ENCODE measurements around the gene COL27A1. TPM values are rescaled to one million over a fixed set of nuclear protein-coding genes. Genes with fewer than 3 reads are reported as not detected.

Gene COL27A1
- total and polyA plus RNA-seq, 9 of the 15 experiments (the other 6 are each of a cell fraction or from before 2014, with no cell fraction given): 0.07 TPM; not detected in 8

DNA sequence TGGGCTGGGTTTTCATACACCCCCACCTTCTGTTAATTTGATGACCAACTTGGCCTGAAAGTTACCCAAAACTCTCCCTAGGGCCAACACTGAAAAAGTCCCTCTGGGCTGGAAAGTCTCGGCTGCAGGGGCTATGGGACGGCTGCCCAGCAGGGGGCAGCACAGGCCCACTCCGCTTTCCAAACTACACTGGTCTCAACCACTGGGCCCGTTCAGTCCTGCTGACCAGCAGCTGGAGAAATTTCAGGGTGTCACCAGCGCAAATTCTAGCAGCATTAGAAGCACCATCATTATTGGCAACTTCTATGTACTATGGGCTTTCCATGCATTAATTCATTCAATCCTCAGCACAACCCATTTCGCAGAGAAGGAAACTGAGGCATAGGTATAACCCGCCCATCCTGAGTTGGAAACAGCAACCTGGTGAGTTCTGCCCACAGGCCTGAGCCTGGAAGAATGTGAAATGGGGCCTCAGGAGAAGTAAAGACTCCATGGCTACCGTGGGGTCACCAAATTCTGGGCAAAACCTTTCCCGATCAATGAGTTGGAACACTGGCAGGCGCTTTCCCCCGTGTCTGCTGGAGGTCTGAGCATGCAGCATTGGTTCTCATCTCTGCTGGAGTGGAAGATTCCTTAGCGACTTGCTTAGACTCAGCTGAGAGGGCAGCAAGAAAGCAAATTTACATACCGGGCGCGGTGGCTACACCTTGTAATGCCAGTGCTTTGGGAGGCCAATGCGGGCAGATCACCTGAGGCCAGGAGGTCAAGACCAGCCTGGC is 184.0 kb downstream of the COL27A1 start (continued):
- TF ChIP-seq, protein P1, sequence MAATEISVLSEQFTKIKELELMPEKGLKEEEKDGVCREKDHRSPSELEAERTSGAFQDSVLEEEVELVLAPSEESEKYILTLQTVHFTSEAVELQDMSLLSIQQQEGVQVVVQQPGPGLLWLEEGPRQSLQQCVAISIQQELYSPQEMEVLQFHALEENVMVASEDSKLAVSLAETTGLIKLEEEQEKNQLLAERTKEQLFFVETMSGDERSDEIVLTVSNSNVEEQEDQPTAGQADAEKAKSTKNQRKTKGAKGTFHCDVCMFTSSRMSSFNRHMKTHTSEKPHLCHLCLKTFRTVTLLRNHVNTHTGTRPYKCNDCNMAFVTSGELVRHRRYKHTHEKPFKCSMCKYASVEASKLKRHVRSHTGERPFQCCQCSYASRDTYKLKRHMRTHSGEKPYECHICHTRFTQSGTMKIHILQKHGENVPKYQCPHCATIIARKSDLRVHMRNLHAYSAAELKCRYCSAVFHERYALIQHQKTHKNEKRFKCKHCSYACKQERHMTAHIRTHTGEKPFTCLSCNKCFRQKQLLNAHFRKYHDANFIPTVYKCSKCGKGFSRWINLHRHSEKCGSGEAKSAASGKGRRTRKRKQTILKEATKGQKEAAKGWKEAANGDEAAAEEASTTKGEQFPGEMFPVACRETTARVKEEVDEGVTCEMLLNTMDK (IDR thresholded peaks at IDR 0.05; ENCODE audit: borderline replicate concordance, insufficient read depth, low read depth, low read length, poor library complexity, severe bottlenecking): peak; percentile 64
- TF ChIP-seq KDM4B (IDR thresholded peaks at IDR 0.05; ENCODE audit: borderline replicate concordance in 2 of 2, low read depth in 1 of 2): 0 out of 4 replicates have a peak, but pooled peaks of 1 of the 2 experiments have one; percentile 9
- peak; percentile 83; the same call in 1 of the 2 replicates for TF ChIP-seq XRCC5 (IDR thresholded peaks at IDR 0.05; ENCODE audit: low read depth, low read length)
- 0 out of 4 replicates have a peak, but pooled peaks of 1 of the 2 experiments have one; percentile 6 for TF ChIP-seq RCOR1 (IDR thresholded peaks at IDR 0.05; ENCODE audit: borderline replicate concordance in 1 of 2, low read depth in 2 of 2, low read length in 2 of 2)
- TF ChIP-seq LEF1 (IDR thresholded peaks at IDR 0.05): no peak
- TF ChIP-seq ZFP91 (CRISPR knock-in tag; IDR thresholded peaks at IDR 0.05): no peak
- TF ChIP-seq NCOA6 (IDR thresholded peaks at IDR 0.05): no peak
- TF ChIP-seq ZSCAN29 (IDR thresholded peaks at IDR 0.05): no peak
- TF ChIP-seq SPI1 (IDR thresholded peaks at IDR 0.05; ENCODE audit: borderline replicate concordance, low read depth, low read length): no peak
- no peak for TF ChIP-seq BMI1 (IDR thresholded peaks at IDR 0.05; ENCODE audit: low read length)
- TF ChIP-seq BCOR (IDR thresholded peaks at IDR 0.05): peak; percentile 82; the same call in 1 of the 2 replicates
- TF ChIP-seq RHOXF2B (CRISPR knock-in tag; conservative IDR thresholded peaks at IDR 0.05): no peak
- no peak for TF ChIP-seq TCF7L2 (IDR thresholded peaks at IDR 0.05; ENCODE audit: low read depth, low read length)
- TF ChIP-seq TAL1 (IDR thresholded peaks at IDR 0.05): no peak

Measured in K562 (cell line).